HepG2 (cell line): Measurements from ENCODE around the gene ALDH3B2. TPM values are rescaled to one million over a fixed set of nuclear protein-coding genes. Genes with fewer than 3 reads are reported as not detected.

Source experiments
- ATF7-NPFF ChIP-seq: sonication (generic); formaldehyde crosslinking; IDR thresholded peaks from 2 replicates; pipeline ENCODE4 v1.8.1; 2023; ENCODE audit warnings: mild to moderate bottlenecking, low read depth, missing genetic modification reagents, moderate library complexity
- FOXC1 ChIP-seq: sonication (generic); formaldehyde crosslinking; IDR thresholded peaks from 2 replicates; pipeline ENCODE4 v1.8.0; 2022; ENCODE audit warnings: mild to moderate bottlenecking, missing genetic modification reagents, borderline replicate concordance
- HNRNPLL ChIP-seq: fragments of 200-400 bp; formaldehyde crosslinking; IDR thresholded peaks from 2 replicates; pipeline ENCODE4 v1.6.1; 2017; ENCODE audit warnings: mild to moderate bottlenecking, low read depth, low read length; ENCODE audit not compliant: poor library complexity, severe bottlenecking
- MAFF ChIP-seq: IDR thresholded peaks from 2 replicates; pipeline ENCODE4 v1.6.1; 2011; ENCODE audit warnings: low read depth, low read length, improper control_type of control experiment
- PPARG ChIP-seq: conservative IDR thresholded peaks from 2 replicates; pipeline ENCODE4 v1.6.1; 2016; ENCODE audit warnings: missing biosample characterization, missing genetic modification reagents
- TAF15 ChIP-seq: fragments of 200-400 bp; formaldehyde crosslinking; IDR thresholded peaks from one replicate; pipeline ENCODE4 v1.6.1; 2018; ENCODE audit warnings: mild to moderate bottlenecking, low read depth, low read length; ENCODE audit not compliant: poor library complexity, severe bottlenecking
- YY1 ChIP-seq: IDR thresholded peaks from 2 replicates; pipeline ENCODE4 v1.6.1; 2011; ENCODE audit warnings: low read length, low read depth, moderate library complexity, mild to moderate bottlenecking; ENCODE audit not compliant: insufficient read depth, insufficient replicate concordance
- ZBTB7B ChIP-seq: sonication (generic); formaldehyde crosslinking; IDR thresholded peaks from 2 replicates; pipeline ENCODE4 v1.4.0; 2020; ENCODE audit warnings: missing genetic modification reagents
- ZNF101 ChIP-seq: sonication (generic); formaldehyde crosslinking; IDR thresholded peaks from 2 replicates; pipeline ENCODE4 v1.4.0; 2020; ENCODE audit warnings: mild to moderate bottlenecking, low read depth, missing genetic modification reagents, borderline replicate concordance
- ZNF263 ChIP-seq: sonication (generic); formaldehyde crosslinking; IDR thresholded peaks from 2 replicates; pipeline ENCODE4 v1.4.0; 2020; ENCODE audit warnings: missing genetic modification reagents
- ZNF563 ChIP-seq: sonication (generic); formaldehyde crosslinking; IDR thresholded peaks from 2 replicates; pipeline ENCODE4 v1.8.0; 2022; ENCODE audit warnings: mild to moderate bottlenecking, moderate library complexity, missing genetic modification reagents
- ZNF724P ChIP-seq: sonication (generic); formaldehyde crosslinking; IDR thresholded peaks from 2 replicates; pipeline ENCODE4 v1.8.0; 2022; ENCODE audit warnings: missing genetic modification reagents, borderline replicate concordance
- ZNF737 ChIP-seq: sonication (generic); formaldehyde crosslinking; IDR thresholded peaks from 2 replicates; pipeline ENCODE4 v1.5.0; 2020; ENCODE audit warnings: missing genetic modification reagents, mild to moderate bottlenecking, borderline replicate concordance
- ZNF772 ChIP-seq: sonication (generic); formaldehyde crosslinking; IDR thresholded peaks from 2 replicates; pipeline ENCODE4 v1.5.0; 2020; ENCODE audit warnings: mild to moderate bottlenecking, missing genetic modification reagents
- ZNF792 ChIP-seq: IDR thresholded peaks from 2 replicates; pipeline ENCODE4 v1.6.1; 2016
- polyA plus RNA-seq, 8 experiments: library from polyadenylated mRNA; depleted of rRNA in 3 of 8; stranded (reverse) in 7 of 8; unstranded in 1 of 8; fragments of >200 nt; fragmentation: Illumina TruSeq in 4 of 8; extraction: Trizol in 4 of 8; gene quantifications; 2 replicates each; pipeline versions ENCODE4 v1.2.1 to v1.2.3, GENCODE V29; 2011 to 2016; ENCODE audit warnings: low read depth in 4 of 8, missing spikeins in 1 of 8, mixed read lengths in 1 of 8; ENCODE audit not compliant: insufficient read depth in 1 of 8
- total RNA-seq, 5 experiments: library from RNA; depleted of rRNA; stranded (reverse); fragments of >200 nt; fragmentation: Illumina TruSeq; extraction: Trizol; gene quantifications; 2 replicates each; pipeline ENCODE4 v1.2.3, GENCODE V29; 2016; ENCODE audit warnings: low read depth in 1 of 5
- TF ChIP-seq, protein P1 (sequence below): IDR thresholded peaks from 2 replicates; pipeline ENCODE4 v1.6.1; 2012; ENCODE audit warnings: low read length, improper control_type of control experiment
- TF ChIP-seq, protein P2 (sequence below): sonication (generic); formaldehyde crosslinking; IDR thresholded peaks from 2 replicates; pipeline ENCODE4 v1.5.0; 2020; ENCODE audit warnings: missing genetic modification reagents, mild to moderate bottlenecking, borderline replicate concordance
- TF ChIP-seq, protein P3 (sequence below): sonication (generic); formaldehyde crosslinking; IDR thresholded peaks from 2 replicates; pipeline ENCODE4 v1.4.0; 2020; ENCODE audit warnings: mild to moderate bottlenecking, missing genetic modification reagents
- TF ChIP-seq, protein P4 (sequence below): sonication (generic); formaldehyde crosslinking; IDR thresholded peaks from 2 replicates; pipeline ENCODE4 v1.4.0; 2020; ENCODE audit warnings: missing genetic modification reagents

ALDH3B2 gene
- total and polyA plus RNA-seq, 2 of the 13 experiments (the other 11 are each of a cell fraction or from before 2014, with no cell fraction given) = not detected

DNA sequence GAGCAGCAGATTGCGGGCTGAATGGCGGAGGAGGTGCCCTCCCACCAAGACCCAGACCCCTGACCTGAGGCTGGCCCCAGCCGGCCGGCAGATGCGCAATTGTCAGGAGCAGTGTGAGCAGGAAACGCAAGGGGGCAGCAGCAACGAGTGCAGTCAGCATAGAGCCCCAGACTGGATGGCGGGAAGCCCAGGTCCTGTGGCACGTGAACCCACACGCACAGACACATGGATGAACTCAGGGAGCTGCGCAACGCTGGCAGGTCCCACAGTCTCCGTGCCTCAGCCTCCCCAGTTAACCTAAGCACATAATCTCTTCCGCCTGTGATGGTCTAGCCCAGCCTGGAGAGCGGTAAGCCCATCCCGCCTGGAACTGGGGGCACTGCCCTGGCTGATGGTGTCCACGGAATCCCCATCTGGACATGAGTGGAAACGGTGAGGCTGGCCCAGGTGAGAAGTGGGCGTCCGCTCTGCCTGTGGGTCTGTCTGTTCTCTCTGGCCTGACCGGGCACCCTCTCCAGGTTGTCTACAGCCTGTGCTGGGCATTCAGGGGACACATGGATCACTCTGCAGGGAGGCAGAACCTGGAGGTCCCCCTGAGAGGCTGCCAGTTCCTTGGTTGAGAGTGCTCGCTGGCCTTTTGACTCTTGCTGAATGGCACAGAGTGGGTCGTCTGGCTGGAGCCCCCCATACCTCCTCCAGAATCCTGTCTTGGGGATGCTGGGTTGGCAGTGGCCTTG is 34.2 kb downstream of the ALDH3B2 start (continued):
- TF ChIP-seq, protein P1, sequence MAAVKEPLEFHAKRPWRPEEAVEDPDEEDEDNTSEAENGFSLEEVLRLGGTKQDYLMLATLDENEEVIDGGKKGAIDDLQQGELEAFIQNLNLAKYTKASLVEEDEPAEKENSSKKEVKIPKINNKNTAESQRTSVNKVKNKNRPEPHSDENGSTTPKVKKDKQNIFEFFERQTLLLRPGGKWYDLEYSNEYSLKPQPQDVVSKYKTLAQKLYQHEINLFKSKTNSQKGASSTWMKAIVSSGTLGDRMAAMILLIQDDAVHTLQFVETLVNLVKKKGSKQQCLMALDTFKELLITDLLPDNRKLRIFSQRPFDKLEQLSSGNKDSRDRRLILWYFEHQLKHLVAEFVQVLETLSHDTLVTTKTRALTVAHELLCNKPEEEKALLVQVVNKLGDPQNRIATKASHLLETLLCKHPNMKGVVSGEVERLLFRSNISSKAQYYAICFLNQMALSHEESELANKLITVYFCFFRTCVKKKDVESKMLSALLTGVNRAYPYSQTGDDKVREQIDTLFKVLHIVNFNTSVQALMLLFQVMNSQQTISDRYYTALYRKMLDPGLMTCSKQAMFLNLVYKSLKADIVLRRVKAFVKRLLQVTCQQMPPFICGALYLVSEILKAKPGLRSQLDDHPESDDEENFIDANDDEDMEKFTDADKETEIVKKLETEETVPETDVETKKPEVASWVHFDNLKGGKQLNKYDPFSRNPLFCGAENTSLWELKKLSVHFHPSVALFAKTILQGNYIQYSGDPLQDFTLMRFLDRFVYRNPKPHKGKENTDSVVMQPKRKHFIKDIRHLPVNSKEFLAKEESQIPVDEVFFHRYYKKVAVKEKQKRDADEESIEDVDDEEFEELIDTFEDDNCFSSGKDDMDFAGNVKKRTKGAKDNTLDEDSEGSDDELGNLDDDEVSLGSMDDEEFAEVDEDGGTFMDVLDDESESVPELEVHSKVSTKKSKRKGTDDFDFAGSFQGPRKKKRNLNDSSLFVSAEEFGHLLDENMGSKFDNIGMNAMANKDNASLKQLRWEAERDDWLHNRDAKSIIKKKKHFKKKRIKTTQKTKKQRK = no peak
- no peak for TF ChIP-seq ZBTB7B (CRISPR knock-in tag)
- peak; percentile 52; the same call in 1 of the 2 replicates for TF ChIP-seq ZNF263 (CRISPR knock-in tag)
- TF ChIP-seq MAFF = no peak
- 0 out of 2 replicates have a peak, but pooled peaks have one; percentile 60 for TF ChIP-seq ZNF737 (CRISPR knock-in tag)
- TF ChIP-seq, protein P2, sequence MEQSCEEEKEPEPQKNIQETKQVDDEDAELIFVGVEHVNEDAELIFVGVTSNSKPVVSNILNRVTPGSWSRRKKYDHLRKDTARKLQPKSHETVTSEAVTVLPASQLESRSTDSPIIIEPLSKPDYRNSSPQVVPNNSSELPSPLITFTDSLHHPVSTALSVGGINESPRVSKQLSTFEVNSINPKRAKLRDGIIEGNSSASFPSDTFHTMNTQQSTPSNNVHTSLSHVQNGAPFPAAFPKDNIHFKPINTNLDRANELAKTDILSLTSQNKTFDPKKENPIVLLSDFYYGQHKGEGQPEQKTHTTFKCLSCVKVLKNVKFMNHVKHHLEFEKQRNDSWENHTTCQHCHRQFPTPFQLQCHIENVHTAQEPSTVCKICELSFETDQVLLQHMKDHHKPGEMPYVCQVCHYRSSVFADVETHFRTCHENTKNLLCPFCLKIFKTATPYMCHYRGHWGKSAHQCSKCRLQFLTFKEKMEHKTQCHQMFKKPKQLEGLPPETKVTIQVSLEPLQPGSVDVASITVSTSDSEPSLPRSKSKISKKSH = peak; percentile 76; the same call in 1 of the 2 replicates
- peak; percentile 43; the same call in 1 of the 2 replicates for TF ChIP-seq ZNF792 (CRISPR knock-in tag)
- peak; percentile 54 for TF ChIP-seq HNRNPLL
- TF ChIP-seq, protein P3, sequence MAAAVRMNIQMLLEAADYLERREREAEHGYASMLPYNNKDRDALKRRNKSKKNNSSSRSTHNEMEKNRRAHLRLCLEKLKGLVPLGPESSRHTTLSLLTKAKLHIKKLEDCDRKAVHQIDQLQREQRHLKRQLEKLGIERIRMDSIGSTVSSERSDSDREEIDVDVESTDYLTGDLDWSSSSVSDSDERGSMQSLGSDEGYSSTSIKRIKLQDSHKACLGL (CRISPR knock-in tag) = 0 out of 2 replicates have a peak, but pooled peaks have one; percentile 50
- TF ChIP-seq YY1 = no peak
- 0 out of 2 replicates have a peak, but pooled peaks have one; percentile 34 for TF ChIP-seq FOXC1 (CRISPR knock-in tag)
- peak; percentile 52; the same call in 1 of the 2 replicates for TF ChIP-seq ZNF563 (CRISPR knock-in tag)
- TF ChIP-seq PPARG (CRISPR knock-in tag) = no peak
- no peak for TF ChIP-seq TAF15
- TF ChIP-seq, protein P4, sequence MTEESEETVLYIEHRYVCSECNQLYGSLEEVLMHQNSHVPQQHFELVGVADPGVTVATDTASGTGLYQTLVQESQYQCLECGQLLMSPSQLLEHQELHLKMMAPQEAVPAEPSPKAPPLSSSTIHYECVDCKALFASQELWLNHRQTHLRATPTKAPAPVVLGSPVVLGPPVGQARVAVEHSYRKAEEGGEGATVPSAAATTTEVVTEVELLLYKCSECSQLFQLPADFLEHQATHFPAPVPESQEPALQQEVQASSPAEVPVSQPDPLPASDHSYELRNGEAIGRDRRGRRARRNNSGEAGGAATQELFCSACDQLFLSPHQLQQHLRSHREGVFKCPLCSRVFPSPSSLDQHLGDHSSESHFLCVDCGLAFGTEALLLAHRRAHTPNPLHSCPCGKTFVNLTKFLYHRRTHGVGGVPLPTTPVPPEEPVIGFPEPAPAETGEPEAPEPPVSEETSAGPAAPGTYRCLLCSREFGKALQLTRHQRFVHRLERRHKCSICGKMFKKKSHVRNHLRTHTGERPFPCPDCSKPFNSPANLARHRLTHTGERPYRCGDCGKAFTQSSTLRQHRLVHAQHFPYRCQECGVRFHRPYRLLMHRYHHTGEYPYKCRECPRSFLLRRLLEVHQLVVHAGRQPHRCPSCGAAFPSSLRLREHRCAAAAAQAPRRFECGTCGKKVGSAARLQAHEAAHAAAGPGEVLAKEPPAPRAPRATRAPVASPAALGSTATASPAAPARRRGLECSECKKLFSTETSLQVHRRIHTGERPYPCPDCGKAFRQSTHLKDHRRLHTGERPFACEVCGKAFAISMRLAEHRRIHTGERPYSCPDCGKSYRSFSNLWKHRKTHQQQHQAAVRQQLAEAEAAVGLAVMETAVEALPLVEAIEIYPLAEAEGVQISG (CRISPR knock-in tag) = peak; percentile 48; the same call in 1 of the 2 replicates
- no peak for TF ChIP-seq ZNF101 (CRISPR knock-in tag)
- TF ChIP-seq ZNF772 (CRISPR knock-in tag) = peak; percentile 67; the same call in 1 of the 2 replicates
- TF ChIP-seq ZNF724P (CRISPR knock-in tag) = no peak
- 0 out of 2 replicates have a peak, but pooled peaks have one; percentile 36 for TF ChIP-seq ATF7-NPFF (CRISPR knock-in tag)
